Measurements from ENCODE around the gene OR5H6. TPM values are rescaled to one million over a fixed set of nuclear protein-coding genes. Genes with fewer than 3 reads are reported as not detected.
"Not testable (repeated sequence)": the region's sequence is repeated elsewhere in the genome, so short reads cannot be mapped to it uniquely, and the experiment has no call there.

Gene OR5H6
- total RNA-seq, 1 donor from 2014 or later: not detected

DNA sequence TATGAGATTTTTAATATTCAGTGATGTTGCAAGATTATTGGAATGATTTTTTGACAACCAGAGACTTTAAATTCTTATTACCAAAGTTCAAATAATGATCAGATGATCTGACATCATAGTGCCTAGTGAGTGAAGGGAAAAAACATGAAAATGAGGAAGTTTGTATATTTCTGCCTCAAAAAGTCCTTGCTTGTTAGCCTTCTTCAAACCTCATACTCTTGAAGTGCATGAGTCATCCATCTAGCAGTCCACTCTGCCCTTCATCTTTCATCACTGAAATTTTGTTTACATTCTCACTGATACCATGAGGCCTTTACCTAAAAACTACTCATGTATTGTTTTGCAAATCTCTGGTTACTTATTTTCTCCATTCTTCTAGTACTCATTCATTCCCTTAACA is 23.9 kb upstream of the OR5H6 start:
- Mint-ChIP-seq H3K4me3 (ENCODE audit: low read depth) (no peak overlapping the region), H3K4me1 (ENCODE audit: low read depth) (no peaks in the 10 kb centered on the region), H3K27ac (no peak overlapping the region), H3K9me3 (ENCODE audit: low read depth) (no peaks in the 10 kb centered on the region), H3K36me3 (ENCODE audit: insufficient read depth) (no peaks in the 10 kb centered on the region), H3K27me3 (no peaks in the 10 kb centered on the region)
- TF ChIP-seq, protein P1, sequence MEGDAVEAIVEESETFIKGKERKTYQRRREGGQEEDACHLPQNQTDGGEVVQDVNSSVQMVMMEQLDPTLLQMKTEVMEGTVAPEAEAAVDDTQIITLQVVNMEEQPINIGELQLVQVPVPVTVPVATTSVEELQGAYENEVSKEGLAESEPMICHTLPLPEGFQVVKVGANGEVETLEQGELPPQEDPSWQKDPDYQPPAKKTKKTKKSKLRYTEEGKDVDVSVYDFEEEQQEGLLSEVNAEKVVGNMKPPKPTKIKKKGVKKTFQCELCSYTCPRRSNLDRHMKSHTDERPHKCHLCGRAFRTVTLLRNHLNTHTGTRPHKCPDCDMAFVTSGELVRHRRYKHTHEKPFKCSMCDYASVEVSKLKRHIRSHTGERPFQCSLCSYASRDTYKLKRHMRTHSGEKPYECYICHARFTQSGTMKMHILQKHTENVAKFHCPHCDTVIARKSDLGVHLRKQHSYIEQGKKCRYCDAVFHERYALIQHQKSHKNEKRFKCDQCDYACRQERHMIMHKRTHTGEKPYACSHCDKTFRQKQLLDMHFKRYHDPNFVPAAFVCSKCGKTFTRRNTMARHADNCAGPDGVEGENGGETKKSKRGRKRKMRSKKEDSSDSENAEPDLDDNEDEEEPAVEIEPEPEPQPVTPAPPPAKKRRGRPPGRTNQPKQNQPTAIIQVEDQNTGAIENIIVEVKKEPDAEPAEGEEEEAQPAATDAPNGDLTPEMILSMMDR (IDR thresholded peaks at IDR 0.05; ENCODE audit: unreplicated experiment): no peak
- DNase-seq (ENCODE audit: low spot score, unreplicated experiment): no peak

DNA sequence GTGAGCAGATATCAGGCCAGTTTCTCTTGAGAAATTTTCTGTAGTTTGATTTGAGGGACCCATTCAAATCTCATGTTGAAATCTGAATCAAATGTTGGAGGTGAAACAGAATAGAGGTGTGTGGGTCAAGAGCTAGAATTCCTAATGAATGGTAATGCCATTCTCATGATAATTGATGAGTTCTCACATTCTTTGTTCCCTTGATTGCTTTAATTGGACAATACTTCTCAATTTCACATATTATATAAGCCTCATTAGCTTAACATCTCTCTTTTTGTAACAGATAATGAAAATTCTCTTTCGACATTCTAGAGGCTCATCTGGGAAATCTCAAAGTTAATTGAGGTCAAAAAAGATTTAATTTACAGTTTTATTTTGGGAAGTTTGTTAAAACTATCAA is 21.9 kb upstream of the OR5H6 start:
- no peaks in the 10 kb centered on the region for H3K9me3 Mint-ChIP-seq (ENCODE audit: low read depth)
- no peak overlapping the region for H3K27ac Mint-ChIP-seq
- TF ChIP-seq, protein P1 (IDR thresholded peaks at IDR 0.05; ENCODE audit: unreplicated experiment): no peak
- H3K36me3 Mint-ChIP-seq (ENCODE audit: insufficient read depth): no peaks in the 10 kb centered on the region
- H3K4me1 Mint-ChIP-seq (ENCODE audit: low read depth): no peaks in the 10 kb centered on the region
- DNase-seq (ENCODE audit: low spot score, unreplicated experiment): no peak
- no peak overlapping the region for H3K4me3 Mint-ChIP-seq (ENCODE audit: low read depth)
- H3K27me3 Mint-ChIP-seq: no peaks in the 10 kb centered on the region

DNA sequence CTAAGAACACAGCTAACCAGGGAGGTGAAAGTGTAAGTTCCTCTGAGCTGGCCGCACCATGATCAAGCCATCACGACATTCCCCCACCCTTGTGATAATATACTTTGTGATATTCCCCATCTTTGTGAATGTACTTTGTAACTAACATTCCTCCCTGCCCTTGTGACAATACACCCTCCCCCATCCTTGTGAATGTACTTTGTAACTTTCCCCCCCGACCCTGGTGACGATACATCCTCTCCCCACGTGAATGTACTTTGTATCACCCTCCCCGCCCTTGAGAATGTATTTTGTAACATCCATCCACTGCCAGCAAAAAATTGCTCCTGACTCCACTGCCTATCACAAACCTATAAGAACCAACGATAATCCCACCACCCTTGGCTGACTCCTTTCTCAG is 20.2 kb upstream of the OR5H6 start:
- H3K36me3 Mint-ChIP-seq (ENCODE audit: insufficient read depth): no peaks in the 10 kb centered on the region
- H3K4me1 Mint-ChIP-seq (ENCODE audit: low read depth): no peaks in the 10 kb centered on the region
- no peaks in the 10 kb centered on the region for H3K9me3 Mint-ChIP-seq (ENCODE audit: low read depth)
- H3K27ac Mint-ChIP-seq: no peak overlapping the region
- TF ChIP-seq, protein P1 (IDR thresholded peaks at IDR 0.05; ENCODE audit: unreplicated experiment): no peak
- H3K4me3 Mint-ChIP-seq (ENCODE audit: low read depth): no peak overlapping the region
- DNase-seq (ENCODE audit: low spot score, unreplicated experiment): no peak
- H3K27me3 Mint-ChIP-seq: no peaks in the 10 kb centered on the region

DNA sequence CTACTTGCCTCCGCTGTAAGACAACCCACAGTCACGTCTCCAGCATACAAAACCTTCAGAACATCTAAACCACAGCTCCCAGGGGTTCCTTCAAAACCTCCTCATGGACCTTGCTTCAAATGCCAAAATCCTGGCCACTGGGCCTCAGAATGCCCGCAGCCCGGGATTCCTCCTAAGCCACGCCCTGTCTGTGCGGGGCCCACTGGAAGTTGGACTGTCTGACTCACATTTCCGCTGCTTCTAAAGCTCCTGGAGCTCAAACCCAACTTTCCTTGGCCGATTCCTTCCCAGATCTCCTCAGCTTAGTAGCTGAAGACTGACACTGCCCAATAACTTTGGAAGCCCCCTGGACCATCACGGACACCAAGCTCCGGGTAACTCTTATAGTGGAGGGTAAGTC is 17.9 kb upstream of the OR5H6 start:
- H3K27ac Mint-ChIP-seq: no peak overlapping the region
- no peaks in the 10 kb centered on the region for H3K9me3 Mint-ChIP-seq (ENCODE audit: low read depth)
- TF ChIP-seq, protein P1 (IDR thresholded peaks at IDR 0.05; ENCODE audit: unreplicated experiment): no peak
- no peak for DNase-seq (ENCODE audit: low spot score, unreplicated experiment)
- H3K27me3 Mint-ChIP-seq: no peaks in the 10 kb centered on the region
- H3K4me1 Mint-ChIP-seq (ENCODE audit: low read depth): no peaks in the 10 kb centered on the region
- H3K36me3 Mint-ChIP-seq (ENCODE audit: insufficient read depth): no peaks in the 10 kb centered on the region
- H3K4me3 Mint-ChIP-seq (ENCODE audit: low read depth): no peak overlapping the region

DNA sequence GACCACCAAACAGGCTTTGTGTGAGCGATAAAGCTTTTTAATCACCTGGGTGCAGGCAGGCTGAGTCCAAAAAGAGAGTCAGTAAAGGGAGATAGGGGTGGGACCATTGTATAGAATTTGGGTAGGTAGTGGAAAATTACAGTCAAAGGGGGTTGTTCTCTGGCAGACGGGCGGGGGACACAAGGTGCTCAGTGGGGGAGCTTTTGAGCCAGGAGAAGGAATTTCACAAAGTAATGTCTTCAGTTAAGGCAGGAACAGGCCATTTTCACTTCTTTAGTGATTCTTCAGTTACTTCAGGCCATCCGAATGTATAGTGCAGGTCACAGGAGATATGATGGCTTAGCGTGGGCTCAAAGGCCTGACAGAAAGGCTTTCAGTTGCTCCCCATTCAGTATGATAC is 8.0 kb upstream of the OR5H6 start:
- not testable (repeated sequence) for DNase-seq (ENCODE audit: low spot score, unreplicated experiment); H3K27ac Mint-ChIP-seq; H3K4me3 Mint-ChIP-seq (ENCODE audit: low read depth); H3K4me1 Mint-ChIP-seq (ENCODE audit: low read depth); H3K27me3 Mint-ChIP-seq; H3K36me3 Mint-ChIP-seq (ENCODE audit: insufficient read depth)
- peaks cover 12% of the 10 kb centered on the region for H3K9me3 Mint-ChIP-seq (ENCODE audit: low read depth)

DNA sequence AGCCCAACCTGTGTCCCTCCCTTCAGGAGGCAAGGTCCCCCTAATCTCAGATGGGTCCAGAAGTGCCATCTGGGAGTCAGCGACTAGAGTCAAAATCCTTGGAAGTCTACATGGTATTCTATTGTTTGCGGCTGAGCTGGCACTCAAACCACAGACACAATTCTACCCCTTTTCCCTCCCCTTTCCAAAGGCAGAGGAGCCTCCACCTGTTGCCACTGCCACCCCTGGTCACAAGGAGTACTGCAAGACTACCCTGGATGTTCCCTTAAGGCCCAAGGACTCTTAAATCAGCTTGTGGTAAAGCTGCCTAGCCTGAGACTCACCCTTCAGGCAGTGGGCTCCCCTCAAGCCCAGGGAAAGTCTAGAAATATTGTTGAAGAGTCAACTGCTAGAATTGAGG is 4.3 kb upstream of the OR5H6 start:
- TF ChIP-seq, protein P1 (IDR thresholded peaks at IDR 0.05; ENCODE audit: unreplicated experiment): no peak
- Mint-ChIP-seq H3K36me3 (ENCODE audit: insufficient read depth) (no peaks in the 10 kb centered on the region), H3K27ac (no peak overlapping the region), H3K9me3 (ENCODE audit: low read depth) (peaks cover 8% of the 10 kb centered on the region), H3K4me3 (ENCODE audit: low read depth) (no peak overlapping the region), H3K27me3 (no peaks in the 10 kb centered on the region), H3K4me1 (ENCODE audit: low read depth) (no peaks in the 10 kb centered on the region)
- no peak for DNase-seq (ENCODE audit: low spot score, unreplicated experiment)

Data from progenitor cell of endocrine pancreas (in vitro differentiated cells).